ENCODE measurements around the gene ANKRD44. TPM values are rescaled to one million over a fixed set of nuclear protein-coding genes. Genes with fewer than 3 reads are reported as not detected.
A peak's percentile ranks its signal among the peaks of the same experiment; 100 is the strongest.

Gene ANKRD44
- total and polyA plus RNA-seq, 7 donors, result 0.35 to 9.3 (median 1.7) TPM

DNA sequence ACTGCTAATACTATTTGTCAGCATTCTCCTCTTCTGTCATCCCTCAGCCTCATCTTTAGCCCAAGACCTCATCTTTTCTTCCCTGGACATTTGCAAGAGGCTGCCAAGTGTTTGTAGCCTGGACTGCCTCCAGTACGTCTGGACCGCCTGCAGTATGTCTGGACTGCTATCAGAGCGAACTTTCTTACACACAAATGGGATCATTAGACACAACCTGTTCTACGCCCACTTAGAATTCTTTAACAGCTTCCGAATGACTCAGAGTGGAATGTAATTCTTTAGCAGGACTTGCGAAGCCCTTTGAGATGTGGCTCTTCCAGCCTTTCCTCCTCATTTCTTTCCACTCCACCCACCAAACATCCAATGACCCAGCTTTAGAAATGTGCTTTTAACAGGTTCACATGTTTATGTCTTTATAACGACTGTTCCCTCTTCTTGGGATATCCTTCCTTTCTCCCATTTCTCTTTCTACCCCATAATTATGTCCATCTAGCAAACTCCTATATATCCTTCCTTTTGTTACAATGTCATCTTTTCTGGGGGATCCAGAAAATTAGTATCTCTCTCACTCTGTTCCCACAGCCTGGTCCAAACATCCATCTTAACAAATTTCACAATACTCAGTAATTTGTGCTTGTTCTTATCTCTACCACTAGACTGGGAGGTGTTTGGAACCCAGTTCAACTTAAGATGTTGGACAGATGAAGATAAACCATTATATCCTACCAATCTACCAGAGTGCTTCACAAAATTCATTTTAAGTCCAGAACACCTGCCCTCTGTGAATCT lies 212.8 kb downstream of the ANKRD44 start:
- Histone ChIP-seq H3K9me3 (no peaks in the 10 kb centered on the region), H3K27ac (no peak overlapping the region), H3K4me1 (no peaks in the 10 kb centered on the region), H3K27me3 (ENCODE audit: insufficient read depth in 3 of 3, low read length in 2 of 3) (no peaks in the 10 kb centered on the region), H3K36me3 (ENCODE audit: insufficient read depth in 1 of 2, low read depth in 1 of 2) (peaks cover 0 to 5% of the 10 kb centered on the region in 2 donors), H3K4me3 (no peak overlapping the region)
- DNase-seq (peak; percentile 66 to 69), ATAC-seq (peak; percentile 23 to 79 (median 47))
- WGBS, 3 donors, result 52 to 69% (median 59%) methylated on average over 7 of the region's 7 CpGs
- intact Hi-C loops (cut with DNase I), result no loop called here
- TF ChIP-seq, protein P1, sequence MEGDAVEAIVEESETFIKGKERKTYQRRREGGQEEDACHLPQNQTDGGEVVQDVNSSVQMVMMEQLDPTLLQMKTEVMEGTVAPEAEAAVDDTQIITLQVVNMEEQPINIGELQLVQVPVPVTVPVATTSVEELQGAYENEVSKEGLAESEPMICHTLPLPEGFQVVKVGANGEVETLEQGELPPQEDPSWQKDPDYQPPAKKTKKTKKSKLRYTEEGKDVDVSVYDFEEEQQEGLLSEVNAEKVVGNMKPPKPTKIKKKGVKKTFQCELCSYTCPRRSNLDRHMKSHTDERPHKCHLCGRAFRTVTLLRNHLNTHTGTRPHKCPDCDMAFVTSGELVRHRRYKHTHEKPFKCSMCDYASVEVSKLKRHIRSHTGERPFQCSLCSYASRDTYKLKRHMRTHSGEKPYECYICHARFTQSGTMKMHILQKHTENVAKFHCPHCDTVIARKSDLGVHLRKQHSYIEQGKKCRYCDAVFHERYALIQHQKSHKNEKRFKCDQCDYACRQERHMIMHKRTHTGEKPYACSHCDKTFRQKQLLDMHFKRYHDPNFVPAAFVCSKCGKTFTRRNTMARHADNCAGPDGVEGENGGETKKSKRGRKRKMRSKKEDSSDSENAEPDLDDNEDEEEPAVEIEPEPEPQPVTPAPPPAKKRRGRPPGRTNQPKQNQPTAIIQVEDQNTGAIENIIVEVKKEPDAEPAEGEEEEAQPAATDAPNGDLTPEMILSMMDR (IDR thresholded peaks at IDR 0.05), result no peak

GRCh38 chr2:197096649-197097048 lies 213.9 kb downstream of the ANKRD44 start:
- H3K4me1 ChIP-seq, result no peaks in the 10 kb centered on the region
- intact Hi-C loops (cut with DNase I), result no loop called here
- no peaks in the 10 kb centered on the region for H3K27me3 ChIP-seq (ENCODE audit: insufficient read depth in 3 of 3, low read length in 2 of 3)
- 79 to 88% (median 86%) methylated on average over 2 of the region's 2 CpGs for WGBS, 3 donors
- TF ChIP-seq, protein P1 (IDR thresholded peaks at IDR 0.05), result no peak
- no peak overlapping the region for H3K27ac ChIP-seq
- no peaks in the 10 kb centered on the region for H3K9me3 ChIP-seq
- no peak for ATAC-seq
- H3K36me3 ChIP-seq (ENCODE audit: insufficient read depth in 1 of 2, low read depth in 1 of 2), result peaks cover 0 to 5% of the 10 kb centered on the region in 2 donors
- no peak for DNase-seq
- no peak overlapping the region for H3K4me3 ChIP-seq

GRCh38 chr2:197092431-197092830 lies 218.1 kb downstream of the ANKRD44 start:
- H3K27me3 ChIP-seq (ENCODE audit: insufficient read depth in 3 of 3, low read length in 2 of 3), result no peaks in the 10 kb centered on the region
- WGBS, 3 donors, result 24 to 33% (median 28%) methylated on average over 4 of the region's 4 CpGs
- H3K4me3 ChIP-seq, result no peak overlapping the region
- H3K4me1 ChIP-seq, result no peaks in the 10 kb centered on the region
- TF ChIP-seq, protein P1 (IDR thresholded peaks at IDR 0.05), result no peak
- peak in 1 of 4 donors; percentile 33 for ATAC-seq
- H3K27ac ChIP-seq, result no peak overlapping the region
- H3K36me3 ChIP-seq (ENCODE audit: insufficient read depth in 1 of 2, low read depth in 1 of 2), result no peaks in the 10 kb centered on the region
- intact Hi-C loops (cut with DNase I), result no loop called here
- no peak for DNase-seq
- H3K9me3 ChIP-seq, result no peaks in the 10 kb centered on the region

GRCh38 chr2:197090742-197091367 lies 219.7 kb downstream of the ANKRD44 start:
- no peak for DNase-seq
- no peak for ATAC-seq
- Histone ChIP-seq H3K27me3 (ENCODE audit: insufficient read depth in 3 of 3, low read length in 2 of 3) (no peaks in the 10 kb centered on the region), H3K4me3 (no peak overlapping the region), H3K27ac (no peak overlapping the region), H3K36me3 (ENCODE audit: insufficient read depth in 1 of 2, low read depth in 1 of 2) (no peaks in the 10 kb centered on the region), H3K9me3 (no peaks in the 10 kb centered on the region), H3K4me1 (no peaks in the 10 kb centered on the region)
- WGBS, 3 donors, result 33 to 44% (median 36%) methylated on average over 10 of the region's 10 CpGs
- intact Hi-C loops (cut with DNase I), result no loop called here
- TF ChIP-seq, protein P1 (IDR thresholded peaks at IDR 0.05), result no peak
